GM13976 (cell line): ENCODE results near the gene FOXP1.

Experiments
- DNase-seq: peaks from one replicate; pipeline ENCODE4 v3.0.0; 2012; ENCODE audit warnings: low spot score
- in situ Hi-C: fragments of 300-500 bp; cut with MboI; formaldehyde crosslinking; loops from one replicate; pipeline ENCODE4 v1.12.0; 2022; ENCODE audit warnings: low sequenced_read_pairs, mixed read lengths, inconsistent platforms; ENCODE audit not compliant: unreplicated experiment
- TF ChIP-seq, protein P1 (sequence below): IDR thresholded peaks from 2 replicates; pipeline ENCODE4 v1.5.1; 2012; ENCODE audit warnings: borderline replicate concordance, mild to moderate bottlenecking; ENCODE audit not compliant: insufficient read depth; ENCODE audit errors: extremely low read depth, missing control alignments, control extremely low read depth

The FOXP1 gene

GRCh38 chr3:71202848-71203533 is 380.5 kb downstream of the FOXP1 start:
- in situ Hi-C loops: no loop called here
- no peak for DNase-seq
- TF ChIP-seq, protein P1, sequence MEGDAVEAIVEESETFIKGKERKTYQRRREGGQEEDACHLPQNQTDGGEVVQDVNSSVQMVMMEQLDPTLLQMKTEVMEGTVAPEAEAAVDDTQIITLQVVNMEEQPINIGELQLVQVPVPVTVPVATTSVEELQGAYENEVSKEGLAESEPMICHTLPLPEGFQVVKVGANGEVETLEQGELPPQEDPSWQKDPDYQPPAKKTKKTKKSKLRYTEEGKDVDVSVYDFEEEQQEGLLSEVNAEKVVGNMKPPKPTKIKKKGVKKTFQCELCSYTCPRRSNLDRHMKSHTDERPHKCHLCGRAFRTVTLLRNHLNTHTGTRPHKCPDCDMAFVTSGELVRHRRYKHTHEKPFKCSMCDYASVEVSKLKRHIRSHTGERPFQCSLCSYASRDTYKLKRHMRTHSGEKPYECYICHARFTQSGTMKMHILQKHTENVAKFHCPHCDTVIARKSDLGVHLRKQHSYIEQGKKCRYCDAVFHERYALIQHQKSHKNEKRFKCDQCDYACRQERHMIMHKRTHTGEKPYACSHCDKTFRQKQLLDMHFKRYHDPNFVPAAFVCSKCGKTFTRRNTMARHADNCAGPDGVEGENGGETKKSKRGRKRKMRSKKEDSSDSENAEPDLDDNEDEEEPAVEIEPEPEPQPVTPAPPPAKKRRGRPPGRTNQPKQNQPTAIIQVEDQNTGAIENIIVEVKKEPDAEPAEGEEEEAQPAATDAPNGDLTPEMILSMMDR: no peak

- in situ Hi-C loops: no loop called here
- TF ChIP-seq, protein P1: no peak
- DNase-seq: no peak
Observed at GRCh38 chr3:71201939-71202338, 381.6 kb downstream of the FOXP1 start.

DNA sequence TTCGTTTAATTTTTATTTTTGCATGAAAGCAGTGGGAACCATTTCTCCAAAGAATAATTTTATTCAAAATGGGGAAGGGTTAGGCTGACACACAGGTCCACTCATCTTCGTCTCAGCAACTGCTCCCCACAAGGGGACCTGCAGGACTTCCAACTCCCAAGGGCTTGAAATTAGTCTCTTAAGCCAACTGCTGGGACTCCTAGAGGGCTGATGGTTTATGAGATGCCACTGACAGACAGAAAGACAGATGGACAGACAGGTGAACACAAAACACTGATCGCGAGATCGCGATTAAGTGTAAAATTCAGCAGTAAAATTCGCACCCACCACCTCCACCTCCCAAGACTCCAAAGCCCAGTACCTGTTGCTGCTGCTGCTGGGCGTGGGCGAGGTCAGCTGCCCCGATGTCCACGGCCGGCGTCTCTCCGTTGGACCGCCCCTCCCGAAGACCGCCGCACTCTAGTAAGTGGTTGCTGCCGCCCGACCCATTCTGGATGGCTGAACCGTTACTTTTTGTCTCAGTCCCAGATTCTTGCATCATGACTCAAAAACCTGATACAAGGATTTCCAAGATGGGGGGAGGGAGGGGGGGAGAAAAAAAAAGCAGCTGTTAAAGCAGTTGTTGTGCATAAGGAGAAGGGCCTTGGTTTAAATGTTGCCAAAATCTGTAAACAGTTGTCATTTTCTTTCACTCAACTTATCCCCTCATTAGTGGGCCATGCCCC is 385.5 kb downstream of the FOXP1 start:
- in situ Hi-C loops: no loop called here
- no peak for DNase-seq
- TF ChIP-seq, protein P1: no peak

GRCh38 chr3:71195492-71195891 is 388.0 kb downstream of the FOXP1 start:
- in situ Hi-C loops: no loop called here
- TF ChIP-seq, protein P1: no peak
- no peak for DNase-seq

- DNase-seq: no peak
- in situ Hi-C loops: no loop called here
- TF ChIP-seq, protein P1: no peak
Observed at GRCh38 chr3:71194785-71195184, 388.7 kb downstream of the FOXP1 start.

DNA sequence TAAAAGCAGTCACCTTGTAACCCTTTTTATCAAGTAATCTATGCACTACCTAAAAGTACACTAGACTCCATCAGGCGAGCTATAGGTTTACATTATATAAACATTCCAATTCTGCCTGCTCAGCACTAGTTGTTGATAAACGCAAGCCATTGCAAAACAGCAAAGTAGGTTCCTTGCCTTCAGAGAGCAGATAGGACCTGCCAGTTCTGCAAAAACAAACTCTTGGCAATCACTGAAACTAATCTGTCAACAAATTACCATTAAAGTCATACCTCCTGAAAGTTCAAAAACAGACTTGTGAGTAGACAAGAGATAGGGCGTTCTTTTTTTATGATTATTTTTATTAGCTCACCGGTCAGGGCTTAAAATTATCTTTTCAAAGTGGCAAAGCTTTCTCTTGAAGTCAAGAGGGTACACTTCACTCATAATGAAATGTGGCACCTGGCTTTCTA is 392.5 kb downstream of the FOXP1 start:
- in situ Hi-C loops: no loop called here
- TF ChIP-seq, protein P1: no peak
- DNase-seq: no peak
